Smooth muscle cell of the umbilical artery (primary cell): ENCODE results near the gene UBE2H. TPM values are rescaled to one million over a fixed set of nuclear protein-coding genes. Genes with fewer than 3 reads are reported as not detected.

Source experiments
- total RNA-seq: library from RNA; depleted of rRNA; stranded (reverse); fragments of >200 nt; gene quantifications from 2 replicates; pipeline ENCODE4 v1.2.3, GENCODE V29; 2014

UBE2H gene
- total RNA-seq = 77.5 and 88.6 TPM in 2 replicates

GRCh38 chr7:129952653-129953560 lies at the start of gene UBE2H:
Gene UBE2H (minus strand): TSS chr7:129952960. CDS start chr7:129952555, 405 bp downstream.

Other genes starting within 250 kb of the UBE2H start
- 13.1 and 14.4 TPM in 2 replicates for gene ZC3HC1, start 98.4 kb upstream of the UBE2H start, total RNA-seq
- gene KLHDC10, start 117.6 kb upstream of the UBE2H start, total RNA-seq = 37.1 and 39.5 TPM in 2 replicates